Nephron (organoid): ENCODE measurements around the gene TMIE.

Experiments
- H3K27ac Mint-ChIP-seq, 3 experiments: 2 replicates each; pipeline ENCODE4 v1.8.0; 2020; ENCODE audit warnings: mixed read lengths in 3 of 3, mild to moderate bottlenecking in 2 of 3, moderate library complexity in 1 of 3
- H3K27me3 Mint-ChIP-seq: 2 replicates; pipeline ENCODE4 v1.8.0; 2021; ENCODE audit warnings: low read depth, mild to moderate bottlenecking, moderate library complexity, mixed read lengths
- H3K36me3 Mint-ChIP-seq: 2 replicates; pipeline ENCODE4 v1.8.0; 2020; ENCODE audit warnings: low read depth, mixed read lengths
- H3K4me1 Mint-ChIP-seq: 2 replicates; pipeline ENCODE4 v1.8.0; 2020; ENCODE audit warnings: mixed read lengths
- H3K4me3 Mint-ChIP-seq, 3 experiments: 2 replicates each; pipeline ENCODE4 v1.8.0; 2020; ENCODE audit warnings: mild to moderate bottlenecking in 3 of 3, mixed read lengths in 3 of 3, moderate library complexity in 2 of 3
- H3K9me3 Mint-ChIP-seq: 2 replicates; pipeline ENCODE4 v1.8.0; 2020; ENCODE audit warnings: mixed read lengths
- TF ChIP-seq, protein P1 (sequence below), 3 experiments: fragments of 200-600 bp; sonication (generic); IDR thresholded peaks; one replicate each; pipeline ENCODE4 v1.5.0; 2021; ENCODE audit warnings: antibody characterized with exemption in 3 of 3; ENCODE audit not compliant: unreplicated experiment in 3 of 3

TMIE gene

DNA sequence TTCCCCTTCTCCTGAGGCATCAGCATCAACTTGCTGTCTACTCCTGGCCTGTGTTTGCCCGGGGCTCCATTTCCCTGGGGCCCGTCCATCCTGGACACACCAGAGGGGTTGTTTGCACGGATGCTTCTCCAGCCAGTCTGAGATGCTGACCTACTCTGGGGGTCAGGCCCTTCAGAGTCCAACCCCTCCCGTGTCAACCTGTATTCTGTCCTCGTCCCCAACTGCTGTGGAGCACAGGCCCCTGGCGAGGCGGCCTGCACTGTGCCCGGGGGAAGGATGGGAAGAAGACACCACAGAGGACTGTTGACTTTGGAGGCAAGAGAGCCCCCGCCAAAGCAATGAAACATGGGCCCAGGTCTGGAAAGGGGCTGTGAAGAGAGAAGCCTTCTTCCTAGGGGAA is 33.5 kb upstream of the TMIE start:
- TF ChIP-seq, protein P1, sequence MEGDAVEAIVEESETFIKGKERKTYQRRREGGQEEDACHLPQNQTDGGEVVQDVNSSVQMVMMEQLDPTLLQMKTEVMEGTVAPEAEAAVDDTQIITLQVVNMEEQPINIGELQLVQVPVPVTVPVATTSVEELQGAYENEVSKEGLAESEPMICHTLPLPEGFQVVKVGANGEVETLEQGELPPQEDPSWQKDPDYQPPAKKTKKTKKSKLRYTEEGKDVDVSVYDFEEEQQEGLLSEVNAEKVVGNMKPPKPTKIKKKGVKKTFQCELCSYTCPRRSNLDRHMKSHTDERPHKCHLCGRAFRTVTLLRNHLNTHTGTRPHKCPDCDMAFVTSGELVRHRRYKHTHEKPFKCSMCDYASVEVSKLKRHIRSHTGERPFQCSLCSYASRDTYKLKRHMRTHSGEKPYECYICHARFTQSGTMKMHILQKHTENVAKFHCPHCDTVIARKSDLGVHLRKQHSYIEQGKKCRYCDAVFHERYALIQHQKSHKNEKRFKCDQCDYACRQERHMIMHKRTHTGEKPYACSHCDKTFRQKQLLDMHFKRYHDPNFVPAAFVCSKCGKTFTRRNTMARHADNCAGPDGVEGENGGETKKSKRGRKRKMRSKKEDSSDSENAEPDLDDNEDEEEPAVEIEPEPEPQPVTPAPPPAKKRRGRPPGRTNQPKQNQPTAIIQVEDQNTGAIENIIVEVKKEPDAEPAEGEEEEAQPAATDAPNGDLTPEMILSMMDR (IDR thresholded peaks at IDR 0.05; ENCODE audit: unreplicated experiment in 3 of 3), result no peak
- H3K27ac Mint-ChIP-seq, result no peak overlapping the region
- peaks cover 39% of the 10 kb centered on the region for H3K27me3 Mint-ChIP-seq
- no peaks in the 10 kb centered on the region for H3K9me3 Mint-ChIP-seq
- peaks cover 38% of the 10 kb centered on the region for H3K4me1 Mint-ChIP-seq
- no peak overlapping the region for H3K4me3 Mint-ChIP-seq
- H3K36me3 Mint-ChIP-seq, result no peaks in the 10 kb centered on the region

DNA sequence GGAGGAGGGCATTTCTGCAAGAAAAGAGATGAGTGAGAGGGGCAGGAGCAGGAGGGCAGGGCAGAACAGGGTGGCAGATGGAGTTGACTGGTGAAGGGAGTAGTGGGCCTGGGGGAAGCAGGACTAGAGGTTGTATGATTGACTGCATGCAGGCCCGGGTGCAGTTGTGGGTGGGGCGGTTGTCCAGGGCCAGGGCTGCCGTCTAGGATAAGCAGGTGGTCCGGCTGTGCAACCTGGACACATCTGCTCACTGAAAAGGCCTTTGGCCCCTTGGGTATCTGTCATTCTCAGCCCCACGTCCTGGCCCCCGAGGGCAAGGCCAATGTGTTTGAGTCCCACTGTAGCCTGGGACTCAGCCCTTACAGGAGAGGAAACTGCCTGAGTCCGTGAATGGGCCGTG is 33.1 kb upstream of the TMIE start:
- Mint-ChIP-seq H3K27ac (no peak overlapping the region), H3K9me3 (no peaks in the 10 kb centered on the region), H3K4me3 (no peak overlapping the region), H3K36me3 (no peaks in the 10 kb centered on the region), H3K27me3 (peaks cover 40% of the 10 kb centered on the region), H3K4me1 (peaks cover 34% of the 10 kb centered on the region)
- TF ChIP-seq, protein P1 (IDR thresholded peaks at IDR 0.05; ENCODE audit: unreplicated experiment in 3 of 3), result no peak

DNA sequence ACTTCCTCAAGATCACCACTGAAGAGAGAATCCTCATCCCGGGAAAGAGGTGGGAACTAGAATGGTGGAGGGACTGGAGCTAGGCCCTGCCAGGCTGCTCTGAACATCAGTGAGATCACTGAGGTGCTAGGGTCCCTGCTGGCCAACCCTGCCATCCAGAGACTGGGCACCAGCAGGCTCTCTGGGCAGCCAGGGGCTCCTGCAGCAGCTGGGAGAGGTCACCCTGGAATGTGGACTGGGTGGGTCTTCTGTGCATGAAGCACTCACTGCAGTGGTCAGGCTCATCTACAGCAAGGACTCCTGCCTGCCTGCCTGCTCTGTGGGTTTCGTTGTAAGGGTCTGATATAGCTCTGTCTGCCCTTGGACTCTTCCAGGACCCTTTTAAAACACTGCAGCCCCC is 32.6 kb upstream of the TMIE start:
- TF ChIP-seq, protein P1 (IDR thresholded peaks at IDR 0.05; ENCODE audit: unreplicated experiment in 3 of 3), result no peak
- H3K4me3 Mint-ChIP-seq, result no peak overlapping the region
- H3K9me3 Mint-ChIP-seq, result no peaks in the 10 kb centered on the region
- peaks cover 29% of the 10 kb centered on the region for H3K4me1 Mint-ChIP-seq
- H3K27ac Mint-ChIP-seq, result no peak overlapping the region
- H3K27me3 Mint-ChIP-seq, result peaks cover 40% of the 10 kb centered on the region
- no peaks in the 10 kb centered on the region for H3K36me3 Mint-ChIP-seq

DNA sequence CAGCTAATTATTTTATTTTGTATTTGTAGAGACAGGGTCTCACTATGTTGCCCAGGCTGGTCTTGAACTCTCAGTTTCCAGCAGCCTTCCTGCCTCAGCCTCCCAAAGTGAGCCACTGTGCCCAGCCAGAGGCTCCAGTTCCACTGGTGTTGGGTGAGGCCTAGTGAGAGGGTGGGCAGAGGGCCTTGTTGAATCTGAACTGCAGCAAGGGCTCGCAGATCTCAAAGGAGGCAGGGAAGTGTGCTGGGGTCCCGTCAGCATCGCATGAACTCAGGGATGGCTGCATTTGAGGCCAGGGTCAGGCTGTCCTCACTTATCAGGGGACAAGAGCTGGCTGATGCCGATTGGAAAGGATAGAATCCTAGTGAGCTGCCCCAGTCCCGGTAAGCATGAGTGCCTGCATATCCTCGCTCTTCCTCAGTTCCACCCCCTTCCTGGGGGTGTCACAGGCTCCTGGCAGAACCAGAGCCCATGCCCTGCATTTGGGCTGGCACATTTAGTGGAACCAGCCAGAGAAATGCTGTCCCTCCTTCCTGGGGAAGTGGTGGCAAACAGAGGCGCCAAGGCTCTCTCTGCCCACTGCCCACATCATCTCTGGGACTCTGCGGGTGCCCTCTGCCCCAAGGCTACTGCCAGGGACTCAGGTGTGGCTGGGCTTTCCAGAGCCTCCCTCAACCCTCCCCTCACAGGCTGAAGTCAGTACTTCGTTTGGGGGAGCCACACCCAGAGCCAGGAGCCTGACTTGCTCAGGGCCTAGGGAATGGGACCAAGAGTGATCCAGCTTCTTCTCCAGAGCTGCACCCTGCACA is 31.8 kb upstream of the TMIE start:
- Mint-ChIP-seq H3K27me3 (peaks cover 41% of the 10 kb centered on the region), H3K36me3 (no peaks in the 10 kb centered on the region), H3K4me1 (peaks cover 22% of the 10 kb centered on the region), H3K4me3 (no peak overlapping the region), H3K9me3 (no peaks in the 10 kb centered on the region), H3K27ac (no peak overlapping the region)
- TF ChIP-seq, protein P1 (IDR thresholded peaks at IDR 0.05; ENCODE audit: unreplicated experiment in 3 of 3), result no peak

DNA sequence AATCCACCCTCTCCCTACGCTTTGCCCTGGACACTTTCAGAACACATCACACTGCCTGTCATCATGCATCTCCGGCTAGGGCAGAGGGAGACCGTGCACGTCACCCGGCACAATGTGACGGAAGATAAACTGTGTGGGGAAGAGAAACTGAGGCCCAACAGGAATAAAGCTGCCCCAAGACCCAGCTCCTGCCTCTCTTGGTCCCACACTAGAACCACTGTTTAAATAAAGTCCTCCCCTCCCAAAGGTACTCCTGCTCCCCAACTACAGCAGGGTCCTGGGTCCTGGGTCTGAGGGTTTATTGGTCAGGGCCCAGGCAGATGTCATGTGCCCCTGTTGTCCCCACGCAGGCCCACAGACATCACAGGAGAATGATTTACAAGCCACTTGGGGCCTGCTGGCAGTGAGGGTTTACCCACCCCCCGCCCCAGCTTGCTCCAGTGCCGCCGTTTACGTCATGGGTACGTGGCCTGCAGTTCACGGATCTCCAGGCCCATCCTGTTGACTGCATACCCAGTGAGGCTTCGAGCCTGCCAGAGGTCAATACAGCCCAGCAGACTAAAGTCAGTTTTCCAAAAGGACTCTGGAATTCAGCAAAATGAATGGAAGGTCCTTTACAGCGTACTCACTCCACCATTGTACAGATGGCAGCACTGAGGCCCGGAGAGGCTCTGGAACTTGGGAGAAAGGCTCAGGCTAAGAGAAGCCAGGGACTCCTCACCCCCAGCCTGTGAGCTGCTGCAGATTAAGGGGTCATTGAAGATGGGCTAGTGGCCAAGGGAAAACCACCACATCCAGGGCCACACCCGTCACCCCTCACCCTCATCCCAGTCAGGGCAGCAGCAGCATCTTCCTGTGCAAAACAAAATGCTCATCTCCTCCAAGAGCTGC is 30.9 kb upstream of the TMIE start:
- Mint-ChIP-seq H3K4me1 (peaks cover 16% of the 10 kb centered on the region), H3K36me3 (no peaks in the 10 kb centered on the region), H3K27ac (no peak overlapping the region), H3K27me3 (peaks cover 45% of the 10 kb centered on the region), H3K4me3 (no peak overlapping the region), H3K9me3 (no peaks in the 10 kb centered on the region)
- TF ChIP-seq, protein P1 (IDR thresholded peaks at IDR 0.05; ENCODE audit: unreplicated experiment in 3 of 3), result no peak
